Activated CD4-positive, alpha-beta T cell treated with anti-CD3 and anti-CD28 coated beads, Interleukin-2, amount 50 U/mL, for 48 hours (primary cell): ENCODE data around the gene ZNF581.

Source experiments
- DNase-seq, 2 experiments: peaks; one replicate each; pipeline ENCODE4 v3.0.0-alpha.2; 2020

ZNF581 gene

DNA sequence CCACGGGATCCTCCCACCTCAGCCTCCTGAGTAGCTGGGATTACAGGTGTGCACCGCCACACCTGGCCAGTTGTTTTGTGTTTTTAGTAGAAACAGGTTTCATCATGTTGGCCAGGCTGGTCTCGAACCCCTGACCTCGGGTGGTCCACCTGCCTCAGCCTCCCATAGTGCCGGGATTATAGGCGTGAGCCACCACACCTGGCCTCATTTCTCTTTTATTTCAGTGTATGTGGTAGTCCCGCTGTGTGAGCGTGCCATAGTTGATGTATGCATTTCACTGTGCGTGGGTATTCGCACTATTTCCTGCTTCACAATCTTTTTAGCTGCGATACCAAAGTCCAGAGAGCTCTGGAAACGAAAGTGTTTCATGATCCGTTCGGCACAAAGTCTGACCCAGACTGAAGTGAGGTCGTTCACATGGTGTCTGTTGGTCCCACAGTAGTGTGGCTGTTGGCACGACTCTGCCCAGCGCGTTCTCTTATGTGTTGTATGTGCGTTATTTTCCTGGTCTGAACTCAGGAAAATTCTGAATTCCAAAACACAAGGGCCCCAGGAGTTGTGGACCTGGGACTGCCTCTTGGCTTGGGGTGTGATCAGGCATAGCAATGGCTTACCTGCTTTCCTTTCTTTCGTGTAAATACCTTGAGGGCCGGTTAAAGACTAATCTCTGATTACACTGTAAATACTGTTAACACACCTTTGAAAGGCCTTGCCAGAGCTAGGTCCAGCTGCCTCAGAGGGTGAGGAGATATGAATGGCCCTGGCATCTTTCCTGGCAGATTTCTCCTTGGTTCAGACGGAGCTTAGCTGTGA is 40.2 kb downstream of the ZNF581 start:
- no peak for DNase-seq

DNA sequence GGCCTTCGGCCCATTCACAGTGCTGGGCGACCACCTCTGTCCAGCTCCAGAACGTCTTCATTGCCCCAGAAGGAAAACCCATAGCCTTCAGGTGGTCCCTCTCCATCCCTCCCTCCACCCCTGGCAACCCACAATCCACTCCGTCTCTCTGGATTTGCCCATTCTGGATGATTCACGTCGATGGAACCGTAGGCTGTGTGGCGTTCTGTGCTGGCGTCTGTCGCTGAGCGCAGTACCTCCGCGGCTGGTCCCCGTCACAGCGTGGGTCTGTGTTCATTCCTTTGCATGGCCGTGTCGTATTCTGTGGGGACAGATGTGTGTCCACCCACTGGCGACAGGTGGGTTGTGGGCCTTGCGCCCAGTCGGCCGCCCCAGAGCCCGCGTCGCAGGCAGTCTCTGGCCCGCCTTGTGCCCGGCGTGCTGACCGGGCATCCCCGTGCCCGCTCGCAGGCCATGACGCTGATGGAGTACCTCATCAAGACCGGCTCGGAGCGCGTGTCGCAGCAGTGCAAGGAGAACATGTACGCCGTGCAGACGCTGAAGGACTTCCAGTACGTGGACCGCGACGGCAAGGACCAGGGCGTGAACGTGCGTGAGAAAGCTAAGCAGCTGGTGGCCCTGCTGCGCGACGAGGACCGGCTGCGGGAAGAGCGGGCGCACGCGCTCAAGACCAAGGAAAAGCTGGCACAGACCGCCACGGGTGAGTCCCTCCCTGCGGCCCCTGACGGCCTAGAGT is 41.7 kb downstream of the ZNF581 start:
- no peak for DNase-seq

DNA sequence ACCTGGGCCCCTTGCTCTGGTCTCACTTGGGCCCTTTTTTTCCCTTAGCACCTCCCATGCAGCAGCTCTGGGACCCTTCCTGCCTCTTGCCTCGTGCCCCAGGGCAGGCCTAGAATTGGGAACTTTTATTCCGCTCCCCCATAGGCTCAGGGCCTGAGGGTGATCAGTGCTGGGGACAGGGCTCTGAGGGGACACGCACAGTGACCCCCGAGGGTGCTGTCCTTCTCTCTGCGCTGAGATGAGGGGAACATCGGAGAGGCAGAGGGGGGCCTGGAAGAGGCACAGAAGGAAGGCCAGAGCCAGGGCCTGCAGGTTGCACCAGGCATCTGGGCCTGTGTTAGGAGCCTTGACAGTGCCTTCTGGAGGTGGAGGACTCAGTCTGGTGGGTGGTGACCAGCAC is 42.3 kb downstream of the ZNF581 start:
- no peak for DNase-seq

DNA sequence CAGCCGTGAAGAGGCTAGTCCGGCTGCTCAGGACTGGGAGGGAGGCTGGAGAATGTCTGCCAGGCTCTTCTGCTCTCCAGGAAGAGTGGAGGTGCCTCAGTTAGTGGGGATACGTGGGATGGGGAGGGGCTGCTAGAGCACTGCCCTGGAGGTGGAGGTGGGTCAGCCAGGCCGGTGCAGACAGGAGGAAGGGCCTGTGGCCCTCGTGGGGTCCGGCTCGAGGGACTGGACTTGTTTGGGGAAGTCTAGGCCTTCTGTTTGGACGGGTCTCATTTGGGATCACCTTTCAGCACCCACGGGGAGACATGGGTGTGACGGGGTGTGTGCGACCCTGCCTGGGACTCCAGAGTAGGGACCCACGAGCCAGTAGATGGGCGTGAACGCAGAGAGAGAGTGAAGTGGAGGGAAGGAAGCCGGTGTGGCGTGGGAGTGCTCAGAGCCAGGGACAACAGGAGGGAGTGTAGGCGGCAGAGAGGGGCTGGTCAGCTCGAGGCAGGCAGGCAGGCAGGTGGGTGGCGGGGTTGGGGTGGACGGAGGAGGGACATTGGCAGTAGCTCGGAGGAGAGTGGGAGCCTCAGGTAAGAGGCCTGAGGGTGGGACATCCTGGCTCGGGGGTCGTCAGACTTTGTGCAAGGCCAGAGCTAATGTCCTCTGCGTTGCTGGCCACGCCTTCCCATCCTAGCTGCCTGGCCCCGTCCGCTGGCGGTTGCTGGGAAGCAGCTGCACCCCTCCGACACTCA is 43.0 kb downstream of the ZNF581 start:
- DNase-seq = no peak

DNA sequence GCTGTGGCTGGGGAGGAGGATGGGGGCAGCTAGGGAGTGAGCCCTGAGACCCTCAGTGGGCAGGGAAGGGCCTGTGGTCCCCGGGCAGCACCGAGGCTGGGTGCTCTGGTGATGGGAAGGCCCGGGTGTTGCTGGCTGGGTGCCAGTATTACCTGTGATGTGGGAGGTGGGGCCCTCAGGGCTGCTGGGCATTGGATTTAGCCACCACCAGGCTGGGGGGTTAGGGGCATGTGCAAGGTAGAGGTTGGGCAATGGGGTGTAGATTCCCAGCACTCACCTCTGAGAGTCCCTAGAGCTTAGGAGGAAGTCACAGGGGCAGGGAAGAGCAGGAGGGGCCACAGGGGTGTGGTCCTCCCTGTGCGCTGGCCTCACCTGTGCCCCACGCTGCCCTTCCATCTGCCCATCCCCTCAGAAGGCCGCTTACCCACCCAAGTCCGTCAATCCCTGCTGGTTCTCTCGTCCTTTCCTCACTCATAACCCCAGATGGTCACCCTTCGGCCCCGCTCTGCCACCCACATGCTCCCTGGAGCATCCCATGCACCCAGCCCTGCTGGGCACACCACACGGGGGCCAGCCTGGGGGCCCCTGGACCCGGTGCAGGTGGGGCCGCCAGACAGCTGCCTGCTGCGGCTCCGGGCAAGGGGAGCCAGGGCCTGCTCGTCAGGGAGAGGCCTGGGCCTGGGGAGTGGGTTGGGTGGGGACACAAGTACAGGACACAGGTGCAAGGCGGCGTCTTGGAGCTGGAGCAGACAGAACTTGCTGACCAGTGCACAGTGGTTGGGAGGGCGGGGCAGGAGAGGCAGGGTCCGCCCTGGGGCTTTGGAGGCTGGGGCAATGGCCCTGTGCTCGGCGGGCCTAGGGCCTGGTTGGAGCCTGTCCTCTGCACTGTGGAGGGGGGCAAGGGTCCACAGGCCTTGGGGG is 44.1 kb downstream of the ZNF581 start:
- DNase-seq = no peak

DNA sequence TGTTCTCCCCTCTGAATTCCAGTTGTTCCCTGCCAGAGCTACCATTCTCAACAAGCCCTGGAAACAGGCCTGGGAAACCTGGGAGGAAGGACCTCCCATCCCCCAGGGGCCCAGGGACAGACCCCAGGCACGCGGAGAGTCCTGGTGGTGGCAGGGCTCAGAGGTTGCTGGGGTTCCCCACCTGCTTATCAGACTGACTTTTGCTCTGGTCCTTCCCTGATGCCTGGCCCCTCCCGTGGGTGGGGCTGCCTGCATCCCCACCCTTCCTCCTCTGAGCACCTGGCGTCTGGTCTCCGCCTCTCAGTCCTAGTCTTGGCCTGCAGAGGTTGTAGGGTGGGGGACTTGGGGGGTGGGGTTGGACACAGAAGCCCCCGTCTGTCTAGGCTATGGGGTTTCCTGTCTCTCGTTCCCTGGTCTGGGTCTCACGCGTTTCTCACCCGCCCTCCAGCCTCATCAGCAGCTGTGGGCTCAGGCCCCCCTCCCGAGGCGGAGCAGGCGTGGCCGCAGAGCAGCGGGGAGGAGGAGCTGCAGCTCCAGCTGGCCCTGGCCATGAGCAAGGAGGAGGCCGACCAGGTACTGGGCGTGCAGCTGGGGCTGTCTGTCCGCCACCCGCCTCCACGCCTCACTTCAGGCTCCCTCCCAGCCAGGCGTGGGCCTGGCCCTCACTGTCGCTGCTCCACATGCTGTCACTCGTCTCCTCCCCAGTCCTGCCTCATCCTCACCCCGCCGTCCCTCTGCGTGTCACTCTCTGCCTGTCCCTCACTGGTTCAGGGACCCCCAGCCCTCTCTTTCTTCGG is 45.2 kb downstream of the ZNF581 start:
- no peak for DNase-seq

DNA sequence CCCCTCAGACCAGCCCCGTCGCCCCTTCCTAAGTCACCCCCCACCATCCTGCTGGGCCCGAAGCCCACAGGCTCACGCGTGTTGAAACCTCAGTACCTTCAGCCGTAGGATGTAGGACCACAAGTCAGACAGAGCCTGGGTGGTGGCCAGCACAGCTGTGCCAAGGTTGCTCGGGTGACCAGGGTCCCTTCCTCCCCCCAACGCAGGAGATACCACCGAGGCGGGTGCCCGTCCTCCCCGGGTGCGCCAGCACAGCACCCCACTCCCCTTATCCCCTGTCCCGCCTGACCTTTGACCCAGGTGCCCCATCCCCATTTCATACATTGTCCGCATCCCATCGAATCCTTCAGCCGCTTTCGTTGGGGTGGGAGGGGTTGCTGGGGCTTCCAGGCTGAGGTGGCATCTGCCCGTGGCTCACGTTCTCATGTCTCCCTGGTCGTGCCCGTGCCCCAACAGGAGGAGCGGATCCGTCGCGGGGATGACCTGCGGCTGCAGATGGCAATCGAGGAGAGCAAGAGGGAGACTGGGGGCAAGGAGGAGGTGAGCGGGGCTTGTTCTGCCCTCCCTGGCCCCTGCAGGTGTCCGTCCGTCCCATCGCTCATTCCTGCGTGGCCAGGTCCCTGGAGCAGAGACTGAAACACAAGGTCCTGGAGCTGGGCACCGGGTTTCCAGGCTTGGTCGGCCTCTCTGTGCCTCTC is 46.1 kb downstream of the ZNF581 start:
- DNase-seq = no peak

DNA sequence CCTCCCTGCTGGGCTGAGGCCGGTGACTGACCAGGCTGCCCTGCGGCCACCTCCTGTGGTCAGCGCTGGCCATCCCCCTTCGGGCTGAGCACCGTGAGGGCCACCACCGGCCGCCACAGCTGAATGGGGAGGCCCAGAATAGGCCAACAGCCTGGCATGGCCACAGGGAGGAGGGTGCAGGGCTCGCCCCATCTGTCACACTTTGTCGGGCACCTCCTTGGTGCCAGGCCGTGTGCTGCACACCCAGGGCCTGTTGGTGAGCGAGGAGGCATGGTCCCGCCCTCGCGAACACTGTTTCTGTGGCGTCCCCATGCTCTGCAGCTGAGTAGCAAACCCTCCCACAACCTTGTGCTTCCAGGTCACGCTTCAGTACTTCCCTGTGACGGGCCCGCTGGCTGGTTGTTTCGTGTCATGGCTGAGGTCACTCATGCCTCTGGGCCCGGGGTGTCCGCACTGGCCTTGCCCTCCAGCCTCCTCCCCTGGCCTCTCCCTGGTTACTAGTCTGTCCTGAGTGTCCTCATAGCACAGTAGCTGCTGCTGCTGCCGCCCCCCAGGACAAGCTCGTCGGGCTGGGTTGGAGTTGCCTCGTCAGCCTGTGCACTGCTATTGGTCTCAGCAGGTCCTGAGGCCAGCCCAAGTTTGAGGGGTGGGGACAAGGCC is 46.8 kb downstream of the ZNF581 start:
- no peak for DNase-seq

DNA sequence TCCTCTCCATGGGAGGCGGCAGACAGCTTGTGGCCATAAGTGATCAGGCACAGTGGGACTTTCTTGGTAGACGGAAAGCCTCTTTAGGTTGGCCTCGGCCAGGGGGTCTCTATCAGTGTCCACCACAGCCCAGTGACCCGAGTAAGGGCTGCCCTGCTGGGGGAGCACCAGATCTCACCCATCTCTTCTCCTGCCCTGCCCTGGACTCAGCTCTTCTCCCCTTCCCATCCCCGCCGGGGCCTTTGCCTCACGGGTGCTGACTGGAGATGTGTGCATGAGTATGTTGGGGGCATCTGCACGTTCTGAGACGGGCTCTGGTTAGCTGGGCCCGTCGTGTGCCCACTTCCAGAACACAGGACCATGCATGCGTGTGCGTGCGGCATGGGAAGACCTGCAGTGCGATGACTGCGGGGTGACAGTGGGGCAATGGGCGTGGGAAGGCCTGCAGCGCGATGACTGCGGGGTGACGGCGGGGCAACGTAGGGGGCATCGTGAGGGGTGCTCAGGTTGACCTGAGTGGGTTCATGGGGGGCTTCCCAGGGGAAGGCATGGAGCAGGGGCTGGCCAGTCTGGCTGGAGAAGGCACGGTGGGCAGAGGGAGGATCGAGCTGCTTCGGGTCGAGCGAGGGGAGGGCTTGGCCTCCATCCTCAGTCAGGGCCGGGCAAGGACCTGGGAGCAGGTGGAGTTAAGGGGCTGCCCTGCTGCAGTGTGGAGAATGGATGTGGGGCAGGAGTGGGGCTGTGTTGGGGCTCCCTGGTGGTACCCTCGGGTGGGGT is 47.5 kb downstream of the ZNF581 start:
- no peak for DNase-seq

DNA sequence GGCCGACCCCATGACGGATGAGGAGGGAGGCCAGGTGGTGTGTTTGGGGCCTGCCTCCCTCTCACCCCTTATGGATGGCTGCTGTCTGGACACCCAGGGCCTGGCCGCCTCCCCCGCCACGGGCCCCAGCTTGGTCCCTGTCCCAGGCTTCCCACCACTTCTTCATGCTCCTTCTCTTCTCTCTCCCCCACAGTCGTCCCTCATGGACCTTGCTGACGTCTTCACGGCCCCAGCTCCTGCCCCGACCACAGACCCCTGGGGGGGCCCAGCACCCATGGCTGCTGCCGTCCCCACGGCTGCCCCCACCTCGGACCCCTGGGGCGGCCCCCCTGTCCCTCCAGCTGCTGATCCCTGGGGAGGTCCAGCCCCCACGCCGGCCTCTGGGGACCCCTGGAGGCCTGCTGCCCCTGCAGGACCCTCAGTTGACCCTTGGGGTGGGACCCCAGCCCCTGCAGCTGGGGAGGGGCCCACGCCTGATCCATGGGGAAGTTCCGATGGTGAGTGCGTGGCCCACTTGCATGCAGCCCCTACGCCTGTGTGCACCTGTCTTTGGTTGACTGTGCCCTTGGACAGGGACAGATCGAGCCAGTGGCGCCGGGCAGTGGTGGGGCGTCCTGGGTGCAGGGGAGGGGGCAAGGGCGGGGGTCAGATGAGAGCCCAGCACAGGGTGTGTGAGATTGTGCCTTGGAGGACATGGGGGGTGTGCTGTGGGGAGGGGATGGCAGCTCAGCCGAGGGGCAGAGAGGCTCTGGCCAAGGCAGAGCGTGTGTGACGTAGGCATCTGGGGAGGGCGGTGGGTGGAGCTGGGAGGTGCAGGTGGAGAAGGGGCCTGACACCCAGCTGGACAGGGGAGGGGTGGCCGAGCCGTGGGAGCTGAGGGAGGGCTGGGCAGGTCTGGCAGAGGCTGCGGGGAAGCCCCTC is 48.4 kb downstream of the ZNF581 start:
- no peak for DNase-seq

DNA sequence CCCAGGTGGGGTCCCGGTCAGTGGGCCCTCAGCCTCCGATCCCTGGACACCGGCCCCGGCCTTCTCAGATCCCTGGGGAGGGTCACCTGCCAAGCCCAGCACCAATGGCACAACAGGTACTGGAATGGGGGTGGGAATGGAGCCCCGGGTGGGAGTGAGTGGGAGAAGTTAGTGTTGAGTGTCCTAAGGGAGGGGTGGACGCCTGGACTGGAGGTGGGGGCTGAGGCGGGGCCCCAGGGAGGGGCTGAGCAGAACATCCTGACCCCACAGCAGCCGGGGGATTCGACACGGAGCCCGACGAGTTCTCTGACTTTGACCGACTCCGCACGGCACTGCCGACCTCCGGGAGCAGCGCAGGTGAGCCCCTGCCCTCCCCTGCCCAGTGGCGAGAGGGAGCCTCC is 49.2 kb downstream of the ZNF581 start:
- no peak for DNase-seq

DNA sequence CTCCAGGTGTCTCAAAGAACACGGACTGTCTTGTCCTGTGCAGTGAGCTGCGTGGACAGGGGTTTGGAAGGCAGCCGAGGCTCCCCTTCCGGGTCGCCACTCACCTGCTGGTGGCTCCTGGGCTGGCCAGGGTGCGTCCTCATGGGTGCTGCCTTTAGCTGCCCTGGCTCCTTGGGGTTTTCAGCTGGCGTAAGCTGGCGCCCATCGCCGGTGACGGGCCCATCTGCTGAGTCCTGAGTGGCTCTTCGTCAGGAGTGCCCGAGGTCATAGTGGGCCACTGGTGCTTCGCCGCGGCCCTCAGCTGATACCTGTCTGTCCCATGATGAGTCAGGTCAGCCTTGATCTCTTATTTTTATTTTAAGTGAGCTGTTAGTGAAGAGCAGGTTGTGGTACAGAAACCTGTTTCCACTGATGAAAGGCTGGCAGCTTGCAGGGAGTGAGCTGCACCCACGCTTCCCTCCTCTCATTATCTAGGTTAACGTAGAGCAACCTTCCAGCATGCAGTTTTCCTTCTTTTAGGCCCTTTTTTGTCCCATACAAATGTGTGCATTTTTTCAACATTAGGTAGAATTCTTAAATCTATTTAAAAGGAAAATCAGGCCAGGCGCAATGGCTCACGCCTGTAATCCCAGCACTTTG is 50.0 kb downstream of the ZNF581 start:
- no peak for DNase-seq

DNA sequence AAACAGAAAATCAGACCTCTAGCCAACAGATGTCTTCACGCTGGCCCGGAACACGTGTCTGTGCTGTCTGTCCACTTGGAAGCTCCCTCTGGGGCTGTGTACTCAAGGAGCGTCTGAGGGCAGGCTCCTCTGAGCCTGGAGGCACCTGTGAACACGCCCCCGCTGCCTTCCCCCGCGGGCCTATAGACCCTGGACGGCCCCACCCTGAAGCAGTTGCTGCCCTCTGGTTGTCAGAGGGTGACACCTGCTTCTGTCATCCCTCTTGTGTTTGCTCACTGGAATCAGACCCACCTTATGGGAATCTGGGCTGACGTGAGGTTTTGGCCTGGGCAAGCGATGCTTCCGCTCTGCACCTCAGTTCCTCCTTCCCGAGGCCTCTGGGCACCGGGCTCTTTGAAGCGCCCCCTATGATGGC is 50.8 kb downstream of the ZNF581 start:
- DNase-seq = no peak

DNA sequence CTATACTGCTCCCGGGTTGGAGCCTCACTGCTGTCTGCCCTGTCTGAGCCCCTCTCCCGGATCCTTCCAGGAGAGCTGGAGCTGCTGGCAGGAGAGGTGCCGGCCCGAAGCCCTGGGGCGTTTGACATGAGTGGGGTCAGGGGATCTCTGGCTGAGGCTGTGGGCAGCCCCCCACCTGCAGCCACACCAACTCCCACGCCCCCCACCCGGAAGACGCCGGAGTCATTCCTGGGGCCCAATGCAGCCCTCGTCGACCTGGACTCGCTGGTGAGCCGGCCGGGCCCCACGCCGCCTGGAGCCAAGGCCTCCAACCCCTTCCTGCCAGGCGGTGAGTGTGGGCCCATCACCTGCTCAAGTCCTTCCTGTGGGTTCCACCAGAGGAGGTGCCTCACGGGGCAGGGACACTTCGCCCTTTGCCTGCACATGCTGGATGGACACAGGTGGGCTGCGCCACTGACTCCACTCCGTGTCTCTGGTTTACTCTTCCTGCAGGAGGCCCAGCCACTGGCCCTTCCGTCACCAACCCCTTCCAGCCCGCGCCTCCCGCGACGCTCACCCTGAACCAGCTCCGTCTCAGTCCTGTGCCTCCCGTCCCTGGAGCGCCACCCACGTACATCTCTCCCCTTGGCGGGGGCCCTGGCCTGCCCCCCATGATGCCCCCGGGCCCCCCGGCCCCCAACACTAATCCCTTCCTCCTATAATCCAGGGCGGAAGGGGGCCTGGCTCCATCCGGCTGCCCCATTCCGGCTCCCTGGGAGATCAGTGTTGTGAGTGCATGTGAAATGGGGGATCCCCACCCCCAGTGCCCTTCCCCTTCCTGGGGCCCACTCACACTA is 51.4 kb downstream of the ZNF581 start:
- no peak for DNase-seq
